ENCODE data around the gene UBE2U. TPM values are rescaled to one million over a fixed set of nuclear protein-coding genes. Genes with fewer than 3 reads are reported as not detected.

Gene UBE2U
- total and polyA plus RNA-seq, 12 donors = 1.2 to 3.6 (median 2.7) TPM; not detected in 6

DNA sequence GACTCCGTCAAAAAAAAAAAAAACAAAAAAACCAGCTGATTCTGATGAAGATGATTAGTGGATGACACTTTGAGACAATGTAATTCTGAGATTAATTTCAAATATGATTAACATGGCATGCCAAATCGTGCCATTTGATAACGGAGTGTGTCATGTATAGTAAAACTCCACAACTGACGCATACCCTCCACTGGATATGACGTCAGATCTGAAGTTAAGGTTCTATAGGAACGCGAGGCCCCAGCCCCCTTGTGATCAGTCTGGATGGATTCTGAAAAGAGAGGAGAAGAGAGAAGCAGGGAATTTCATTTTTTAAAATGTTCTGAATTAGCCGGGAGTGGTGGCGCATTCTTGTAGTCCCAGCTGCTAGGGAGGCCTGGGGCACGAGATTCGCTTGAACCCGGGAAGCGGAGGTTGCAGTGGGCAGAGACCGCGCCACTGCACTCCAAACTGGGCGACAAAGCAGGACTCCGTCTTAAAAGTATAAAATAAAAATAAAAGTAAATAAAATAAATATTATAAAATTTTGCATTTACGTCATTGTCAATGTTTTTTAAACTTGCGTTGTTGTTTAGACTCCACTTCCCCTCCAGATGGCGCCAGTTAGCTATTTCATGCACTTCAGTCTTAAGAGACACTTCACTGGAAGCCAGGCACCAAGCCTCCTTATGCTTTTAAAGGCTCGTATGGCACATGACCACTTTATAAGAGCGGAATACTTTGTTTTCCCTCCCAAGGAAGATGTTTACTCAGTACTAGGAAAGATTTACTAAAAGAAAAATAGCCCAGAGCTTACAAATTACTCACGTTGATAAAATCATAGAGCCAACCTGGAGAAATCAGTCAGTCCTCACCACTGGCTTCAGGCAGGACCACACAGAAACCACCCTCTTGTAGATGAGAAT lies 65.5 kb downstream of the UBE2U start:
- H3K36me3 ChIP-seq = no peaks in the 10 kb centered on the region
- DNase-seq (peak in 1 of 2 donors; percentile 82), ATAC-seq (peak; percentile 59 to 81 (median 74))
- TF ChIP-seq, protein P1, sequence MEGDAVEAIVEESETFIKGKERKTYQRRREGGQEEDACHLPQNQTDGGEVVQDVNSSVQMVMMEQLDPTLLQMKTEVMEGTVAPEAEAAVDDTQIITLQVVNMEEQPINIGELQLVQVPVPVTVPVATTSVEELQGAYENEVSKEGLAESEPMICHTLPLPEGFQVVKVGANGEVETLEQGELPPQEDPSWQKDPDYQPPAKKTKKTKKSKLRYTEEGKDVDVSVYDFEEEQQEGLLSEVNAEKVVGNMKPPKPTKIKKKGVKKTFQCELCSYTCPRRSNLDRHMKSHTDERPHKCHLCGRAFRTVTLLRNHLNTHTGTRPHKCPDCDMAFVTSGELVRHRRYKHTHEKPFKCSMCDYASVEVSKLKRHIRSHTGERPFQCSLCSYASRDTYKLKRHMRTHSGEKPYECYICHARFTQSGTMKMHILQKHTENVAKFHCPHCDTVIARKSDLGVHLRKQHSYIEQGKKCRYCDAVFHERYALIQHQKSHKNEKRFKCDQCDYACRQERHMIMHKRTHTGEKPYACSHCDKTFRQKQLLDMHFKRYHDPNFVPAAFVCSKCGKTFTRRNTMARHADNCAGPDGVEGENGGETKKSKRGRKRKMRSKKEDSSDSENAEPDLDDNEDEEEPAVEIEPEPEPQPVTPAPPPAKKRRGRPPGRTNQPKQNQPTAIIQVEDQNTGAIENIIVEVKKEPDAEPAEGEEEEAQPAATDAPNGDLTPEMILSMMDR (IDR thresholded peaks at IDR 0.05) = peak; percentile 69 to 91 (median 82)
- WGBS, 2 donors = 54 to 58% methylated on average over 23 of the region's 23 CpGs
- no peak overlapping the region for H3K4me3 ChIP-seq
- no peak overlapping the region for H3K27ac ChIP-seq
- H3K9me3 ChIP-seq = peaks cover 0 to 4% (median 0%) of the 10 kb centered on the region in 11 donors
- peaks cover 0 to 11% (median 0%) of the 10 kb centered on the region in 7 donors for H3K27me3 ChIP-seq
- intact Hi-C loops (cut with DNase I) = loop anchor here (1.0 to 10.0 kb wide), 10 partner anchors 206 to 556 kb away; partner anchors contain the start of gene CACHD1 (in 2 of the 10)
- peaks cover 0 to 7% (median 0%) of the 10 kb centered on the region in 9 donors for H3K4me1 ChIP-seq

DNA sequence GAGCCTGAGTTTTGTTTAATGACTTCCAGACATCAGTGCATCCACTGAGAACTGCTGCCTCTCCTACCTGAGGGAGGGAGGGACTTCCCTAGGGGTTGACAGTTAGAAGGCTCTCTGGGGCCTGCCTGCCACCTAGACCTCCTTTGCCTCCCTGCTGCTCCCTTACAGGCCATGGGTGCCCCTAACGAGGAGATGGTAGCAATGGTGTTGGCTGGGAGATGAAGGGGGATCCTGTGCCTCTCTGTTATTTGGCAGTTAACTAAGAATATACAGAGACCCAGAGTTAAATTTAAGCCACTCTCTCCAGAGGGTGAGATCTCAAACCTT lies 66.1 kb downstream of the UBE2U start:
- peaks cover 0 to 11% (median 0%) of the 10 kb centered on the region in 7 donors for H3K27me3 ChIP-seq
- H3K27ac ChIP-seq = no peak overlapping the region
- peak in 2 of 8 donors; percentile 9 to 34 for ATAC-seq
- no peak for DNase-seq
- H3K9me3 ChIP-seq = peaks cover 0 to 4% (median 0%) of the 10 kb centered on the region in 11 donors
- 59 to 61% methylated on average over 1 of the region's 1 CpG for WGBS, 2 donors
- no peaks in the 10 kb centered on the region for H3K36me3 ChIP-seq
- intact Hi-C loops (cut with DNase I) = loop anchor here (1.0 to 10.0 kb wide), 10 partner anchors 205 to 555 kb away; partner anchors contain the start of gene CACHD1 (in 2 of the 10)
- H3K4me3 ChIP-seq = no peak overlapping the region
- H3K4me1 ChIP-seq = peaks cover 0 to 7% (median 0%) of the 10 kb centered on the region in 9 donors
- TF ChIP-seq, protein P1 (IDR thresholded peaks at IDR 0.05) = no peak

DNA sequence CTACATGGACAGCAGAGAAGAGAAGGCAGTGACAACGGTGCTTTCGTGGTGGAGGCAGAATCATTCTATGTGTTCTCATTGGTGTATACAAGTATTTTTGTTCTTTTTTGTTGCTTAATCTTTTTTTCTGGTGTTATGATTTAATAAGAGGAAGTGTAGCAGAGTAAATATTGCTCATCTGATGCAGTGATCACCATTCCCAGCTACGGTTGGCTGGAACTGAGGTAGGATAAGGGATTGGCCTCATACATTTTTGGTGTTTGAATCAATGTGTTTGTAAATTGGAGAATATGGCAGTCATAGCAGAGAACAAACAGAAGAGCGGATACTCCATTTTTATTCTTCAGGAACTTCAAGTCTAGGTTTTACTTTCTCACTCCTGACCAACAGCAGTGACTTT lies 76.6 kb downstream of the UBE2U start:
- no peaks in the 10 kb centered on the region for H3K27me3 ChIP-seq
- TF ChIP-seq, protein P1 (IDR thresholded peaks at IDR 0.05) = no peak
- 94% methylated on average over 4 of the region's 4 CpGs for WGBS, 2 donors
- DNase-seq (no peak), ATAC-seq (no peak)
- H3K9me3 ChIP-seq = no peaks in the 10 kb centered on the region
- no peak overlapping the region for H3K4me3 ChIP-seq
- no peak overlapping the region for H3K27ac ChIP-seq
- intact Hi-C loops (cut with DNase I) = loop anchor here in 1 of 10 donors (10.0 kb wide), 1 partner anchor 385 kb away; no protein-coding TSS in a partner anchor
- H3K36me3 ChIP-seq = no peaks in the 10 kb centered on the region
- peaks cover 0 to 7% (median 0%) of the 10 kb centered on the region in 9 donors for H3K4me1 ChIP-seq

DNA sequence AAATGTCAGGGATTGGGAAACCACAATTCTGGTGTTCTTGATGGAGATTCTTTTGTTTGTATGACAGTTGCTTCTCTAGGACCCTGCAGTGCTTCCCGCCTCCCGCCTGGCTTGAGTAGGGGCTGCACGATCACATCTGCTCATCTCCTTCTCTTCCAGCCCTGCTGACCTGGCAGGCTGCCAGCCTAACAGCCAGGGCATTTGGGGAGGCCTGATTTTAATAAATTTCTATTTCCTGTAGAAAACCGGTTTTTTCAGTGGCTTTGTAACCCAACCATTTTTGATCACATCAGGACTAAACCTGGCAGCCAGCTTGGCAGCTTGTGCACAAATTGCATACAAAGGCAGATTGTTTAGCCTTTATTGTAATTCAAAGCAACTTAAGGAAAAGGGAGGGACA lies 78.9 kb downstream of the UBE2U start:
- Histone ChIP-seq H3K27ac (no peak overlapping the region), H3K4me3 (no peak overlapping the region), H3K27me3 (peaks cover 0 to 6% (median 0%) of the 10 kb centered on the region in 7 donors), H3K9me3 (no peaks in the 10 kb centered on the region), H3K36me3 (no peaks in the 10 kb centered on the region), H3K4me1 (peaks cover 0 to 7% (median 0%) of the 10 kb centered on the region in 9 donors)
- ATAC-seq (no peak), DNase-seq (peak in 1 of 2 donors; percentile 16)
- TF ChIP-seq, protein P1 (IDR thresholded peaks at IDR 0.05) = no peak
- intact Hi-C loops (cut with DNase I) = loop anchor here in 1 of 10 donors (10.0 kb wide), 1 partner anchor 382 kb away; no protein-coding TSS in a partner anchor
- WGBS, 2 donors = 46 to 57% methylated on average over 4 of the region's 4 CpGs

Measured in heart right ventricle (tissue), 16 donors.